Gastroesophageal sphincter (tissue), 4 donors: ENCODE results near the gene CAMK1D. TPM values are rescaled to one million over a fixed set of nuclear protein-coding genes. Genes with fewer than 3 reads are reported as not detected.

ENCODE experiments used
- ATAC-seq: fragments of 150-250 bp; one replicate; pipeline ENCODE4 v1.9.1; 2016; ENCODE audit warnings: mild to moderate bottlenecking, moderate library complexity
- H3K27ac ChIP-seq, 4 donors: fragments of 200-600 bp; sonication (generic) in 3 of 4; 1 replicate in 3 of 4; 2 replicates in 1 of 4; pipeline ENCODE4 v1.5.1; 2016 to 2019
- H3K27me3 ChIP-seq: fragments of 200-600 bp; sonication (generic); one replicate; pipeline ENCODE4 v1.5.1; 2019
- H3K36me3 ChIP-seq, 2 donors: fragments of 200-600 bp; sonication (generic); one replicate each; pipeline ENCODE4 v1.5.1; 2019; ENCODE audit warnings: control low read depth in 1 of 2
- H3K4me1 ChIP-seq, 3 donors: fragments of 200-600 bp; sonication (generic); 1 replicate in 2 of 3; 2 replicates in 1 of 3; pipeline ENCODE4 v1.5.1; 2016 to 2019; ENCODE audit warnings: control low read depth in 2 of 3
- H3K4me3 ChIP-seq, 2 donors: fragments of 200-600 bp; sonication (generic); one replicate each; pipeline ENCODE4 v1.5.1; 2019; ENCODE audit warnings: mild to moderate bottlenecking in 1 of 2, moderate library complexity in 1 of 2
- H3K9me3 ChIP-seq, 3 donors: fragments of 200-600 bp; sonication (generic); one replicate each; pipeline ENCODE4 v1.5.1; 2017 to 2019; ENCODE audit warnings: control low read depth in 2 of 3
- CTCF ChIP-seq, 4 experiments: fragments of 200-600 bp in 2 of 4; fragments of 450-650 bp in 2 of 4; sonication (generic) in 1 of 4; IDR thresholded peaks; one replicate each; pipeline ENCODE4 v1.5.1; 2017 to 2019; ENCODE audit warnings: antibody characterized with exemption in 4 of 4, mild to moderate bottlenecking in 2 of 4, moderate library complexity in 2 of 4
- EP300 ChIP-seq: sonication (generic); formaldehyde crosslinking; IDR thresholded peaks from one replicate; pipeline ENCODE4 v1.6.1; 2017; ENCODE audit warnings: antibody characterized with exemption, mild to moderate bottlenecking
- POLR2A ChIP-seq, 2 donors: fragments of 450-650 bp; IDR thresholded peaks; one replicate each; pipeline ENCODE4 v1.6.1; 2017; ENCODE audit warnings: antibody characterized with exemption in 2 of 2, mild to moderate bottlenecking in 2 of 2, moderate library complexity in 1 of 2
- POLR2AphosphoS5 ChIP-seq: sonication (generic); formaldehyde crosslinking; IDR thresholded peaks from one replicate; pipeline ENCODE4 v1.6.1; 2017; ENCODE audit warnings: antibody characterized with exemption
- WGBS, 2 donors: methylation state at CpG; one replicate each; pipeline ENCODE4 v1.1.5; 2018; ENCODE audit warnings: low coverage in 1 of 2; 5-methylcytosine and 5-hydroxymethylcytosine counted together
- total RNA-seq, 4 donors: library from RNA; depleted of rRNA; stranded (reverse); fragments of >200 nt; gene quantifications; one replicate each; pipeline ENCODE4 v1.1.0, GENCODE V29; 2016

CAMK1D gene
- total RNA-seq, 4 donors from 2014 or later = 11.6 to 18.3 (median 15.3) TPM

DNA sequence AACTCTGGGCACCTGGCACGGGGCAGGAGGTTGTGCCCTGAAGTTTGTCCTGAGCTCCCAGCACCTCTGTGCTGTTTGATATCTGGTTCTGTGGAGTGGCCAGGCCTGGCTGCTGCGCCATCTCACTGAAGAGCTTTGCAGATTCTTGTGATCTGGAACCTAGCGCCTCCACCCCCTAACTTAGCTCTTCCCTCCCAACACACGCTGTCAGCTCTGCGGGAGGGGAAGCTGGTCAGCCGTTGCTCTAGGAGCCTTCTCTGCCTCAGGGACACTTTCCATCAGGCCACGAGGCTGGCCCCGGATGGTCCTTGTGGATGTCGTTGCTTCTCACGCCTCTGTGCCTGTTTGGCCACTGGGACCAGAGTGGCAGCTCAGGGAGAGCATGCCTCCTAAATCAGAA is 438.9 kb downstream of the CAMK1D start:
- no peak for ATAC-seq
- Histone ChIP-seq H3K36me3 (peaks cover 0 to 11% of the 10 kb centered on the region in 2 donors), H3K9me3 (peaks cover 0 to 13% (median 0%) of the 10 kb centered on the region in 3 donors), H3K27me3 (no peaks in the 10 kb centered on the region), H3K4me1 (peaks cover 0 to 2% (median 0%) of the 10 kb centered on the region in 3 donors), H3K27ac (no peak overlapping the region), H3K4me3 (no peak overlapping the region)
- TF ChIP-seq EP300 (no peak), POLR2AphosphoS5 (no peak), POLR2A (IDR thresholded peaks at IDR 0.05) (no peak), CTCF (IDR thresholded peaks at IDR 0.05) (no peak)
- WGBS, 2 donors = 100% methylated on average over 1 of the region's 10 CpGs; no CpG with 5 or more reads in 1 of the 2 donors

- Histone ChIP-seq H3K4me3 (no peak overlapping the region), H3K36me3 (peaks cover 0 to 11% of the 10 kb centered on the region in 2 donors), H3K27me3 (no peaks in the 10 kb centered on the region), H3K9me3 (peaks cover 0 to 18% (median 0%) of the 10 kb centered on the region in 3 donors), H3K4me1 (peaks cover 0 to 7% (median 3%) of the 10 kb centered on the region in 3 donors), H3K27ac (no peak overlapping the region)
- TF ChIP-seq POLR2A (IDR thresholded peaks at IDR 0.05) (no peak), POLR2AphosphoS5 (no peak), CTCF (IDR thresholded peaks at IDR 0.05) (no peak), EP300 (no peak)
- WGBS, 2 donors = 75 to 80% methylated on average over 2 to 3 of the region's 3 CpGs
- ATAC-seq = no peak
Measured at GRCh38 chr10:12790270-12790669, 440.9 kb downstream of the CAMK1D start.

DNA sequence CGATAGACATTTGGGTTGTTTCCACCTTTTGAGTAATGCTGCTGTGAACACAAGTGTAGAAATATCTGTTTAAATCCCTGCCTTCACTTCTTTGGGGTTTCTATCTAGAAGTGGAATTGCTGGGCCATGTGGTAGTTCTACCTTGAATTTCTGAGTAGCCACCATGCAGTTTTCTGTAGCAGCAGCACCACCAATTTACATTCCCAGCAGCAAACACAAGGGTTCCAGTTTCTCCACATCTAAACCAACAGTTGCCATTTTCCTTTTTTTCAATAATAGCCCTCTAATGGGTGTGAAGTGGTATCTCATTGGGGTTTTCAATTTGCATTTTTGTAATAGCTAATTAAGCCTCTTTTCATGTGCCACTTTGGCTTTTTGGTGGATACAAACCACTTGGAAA is 442.4 kb downstream of the CAMK1D start:
- 100% methylated on average over 1 of the region's 1 CpG for WGBS, 2 donors
- Histone ChIP-seq H3K36me3 (peaks cover 0 to 11% of the 10 kb centered on the region in 2 donors), H3K27me3 (no peaks in the 10 kb centered on the region), H3K4me3 (no peak overlapping the region), H3K27ac (no peak overlapping the region), H3K4me1 (peaks cover 0 to 22% (median 6%) of the 10 kb centered on the region in 3 donors), H3K9me3 (peaks cover 0 to 18% (median 0%) of the 10 kb centered on the region in 3 donors)
- TF ChIP-seq EP300 (no peak), POLR2AphosphoS5 (no peak), POLR2A (IDR thresholded peaks at IDR 0.05) (no peak), CTCF (IDR thresholded peaks at IDR 0.05) (no peak)
- no peak for ATAC-seq

GRCh38 chr10:12792889-12793556 is 443.7 kb downstream of the CAMK1D start:
- H3K4me1 ChIP-seq = peaks cover 0 to 34% (median 6%) of the 10 kb centered on the region in 3 donors
- H3K27me3 ChIP-seq = no peaks in the 10 kb centered on the region
- H3K27ac ChIP-seq = no peak overlapping the region
- peaks cover 0 to 11% of the 10 kb centered on the region in 2 donors for H3K36me3 ChIP-seq
- no peak overlapping the region for H3K4me3 ChIP-seq
- H3K9me3 ChIP-seq = peaks cover 0 to 18% (median 0%) of the 10 kb centered on the region in 3 donors
- TF ChIP-seq POLR2A (IDR thresholded peaks at IDR 0.05) = no peak
- no peak for TF ChIP-seq EP300
- no peak for TF ChIP-seq CTCF (IDR thresholded peaks at IDR 0.05)
- TF ChIP-seq POLR2AphosphoS5 = no peak
- WGBS, 2 donors = 67 to 80% methylated on average over 3 to 7 of the region's 7 CpGs
- ATAC-seq = no peak
